ENCODE measurements around the gene GDPD5.

The GDPD5 gene

DNA sequence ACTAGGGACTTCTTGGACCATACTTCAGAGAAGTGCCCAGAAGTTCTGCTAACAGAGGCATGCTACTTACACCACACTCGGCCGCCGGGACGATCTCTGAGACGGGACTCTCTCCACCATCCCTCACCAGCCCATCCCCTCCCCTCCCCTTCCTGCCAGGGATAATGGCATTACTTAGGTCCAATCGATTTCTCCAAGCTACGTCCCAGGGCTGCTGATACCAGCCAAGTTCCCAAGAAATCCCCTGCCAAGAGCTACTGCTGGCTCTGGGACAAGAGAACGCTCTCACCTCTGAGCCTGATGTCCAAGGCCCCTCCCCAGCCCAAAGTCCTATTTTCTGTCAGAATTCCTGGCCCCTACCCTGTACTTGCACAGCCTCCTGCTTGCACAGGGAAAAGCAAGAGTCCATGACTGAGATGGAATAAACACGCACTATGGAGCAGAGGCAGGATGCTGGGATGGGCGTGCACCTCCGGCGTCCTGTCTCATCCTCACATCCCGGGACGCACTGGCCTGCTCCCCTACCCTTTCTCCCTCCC, 42.7 kb downstream of the GDPD5 start:
- no peak for TF ChIP-seq YY1 (IDR thresholded peaks at IDR 0.05; ENCODE audit: insufficient read depth, insufficient read length)
- no peak for TF ChIP-seq SUZ12 (IDR thresholded peaks at IDR 0.05; ENCODE audit: extremely low read depth, insufficient read depth, insufficient read length)
- no peak for TF ChIP-seq ZNF274 (IDR thresholded peaks at IDR 0.05; ENCODE audit: low read depth, low read length)
- no peak for DNase-seq (ENCODE audit: low read depth, low spot score)
- Histone ChIP-seq H3K27me3 (ENCODE audit: insufficient read depth, insufficient read length) (no peaks in the 10 kb centered on the region), H3K4me3 (ENCODE audit: insufficient read length, low read depth) (no peak overlapping the region), H3K9ac (ENCODE audit: insufficient read length, low read depth) (no peak overlapping the region), H3K9me3 (ENCODE audit: insufficient read depth, low read length) (no peaks in the 10 kb centered on the region), H3K4me1 (ENCODE audit: insufficient read depth, insufficient read length) (peaks cover 5% of the 10 kb centered on the region), H3K36me3 (ENCODE audit: insufficient read depth, insufficient read length, low read length) (peaks cover 42% of the 10 kb centered on the region)

- Histone ChIP-seq H3K36me3 (ENCODE audit: insufficient read depth, insufficient read length, low read length) (peaks cover 42% of the 10 kb centered on the region), H3K4me3 (ENCODE audit: insufficient read length, low read depth) (no peak overlapping the region), H3K9me3 (ENCODE audit: insufficient read depth, low read length) (no peaks in the 10 kb centered on the region), H3K4me1 (ENCODE audit: insufficient read depth, insufficient read length) (peaks cover 10% of the 10 kb centered on the region), H3K27me3 (ENCODE audit: insufficient read depth, insufficient read length) (no peaks in the 10 kb centered on the region), H3K9ac (ENCODE audit: insufficient read length, low read depth) (no peak overlapping the region)
- DNase-seq (ENCODE audit: low read depth, low spot score), result no peak
- TF ChIP-seq YY1 (IDR thresholded peaks at IDR 0.05; ENCODE audit: insufficient read depth, insufficient read length), result no peak
- no peak for TF ChIP-seq SUZ12 (IDR thresholded peaks at IDR 0.05; ENCODE audit: extremely low read depth, insufficient read depth, insufficient read length)
- no peak for TF ChIP-seq ZNF274 (IDR thresholded peaks at IDR 0.05; ENCODE audit: low read depth, low read length)
Observed at GRCh38 chr11:75481922-75482606, 43.7 kb downstream of the GDPD5 start.

DNA sequence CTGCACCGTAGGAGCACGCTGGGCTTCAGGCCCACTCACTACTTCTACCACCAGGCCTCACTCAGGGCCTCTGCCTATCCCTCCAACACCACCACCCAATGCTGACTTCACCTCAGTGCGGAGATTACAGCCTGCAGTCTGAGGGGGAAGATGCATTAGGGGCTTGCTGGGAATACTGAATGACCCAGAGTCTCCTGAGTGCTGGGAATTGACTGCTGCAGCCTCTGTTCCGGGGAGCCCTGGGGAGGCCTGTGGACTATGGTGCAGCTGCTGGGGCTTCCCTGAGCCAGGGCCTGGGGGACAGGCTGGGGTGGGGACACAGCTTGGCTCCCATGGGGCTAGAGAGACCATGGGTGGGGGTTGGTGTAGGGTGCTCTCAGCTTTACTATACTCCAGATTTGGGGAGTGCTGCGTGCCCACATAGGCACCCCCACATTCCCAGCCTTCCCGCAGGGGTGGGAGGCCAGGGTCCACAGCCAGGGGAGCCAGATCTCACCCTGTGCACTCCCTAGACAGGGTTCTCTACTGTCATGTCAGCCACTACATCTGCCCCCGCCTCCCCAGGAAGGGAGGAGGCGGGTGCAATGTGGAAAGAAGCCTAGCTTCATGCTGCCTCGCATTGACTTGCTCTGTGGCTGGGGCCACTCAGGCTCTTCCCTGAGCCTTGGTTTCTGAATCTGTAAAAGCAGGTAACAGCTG, 44.4 kb downstream of the GDPD5 start:
- peaks cover 42% of the 10 kb centered on the region for H3K36me3 ChIP-seq (ENCODE audit: insufficient read depth, insufficient read length, low read length)
- TF ChIP-seq SUZ12 (IDR thresholded peaks at IDR 0.05; ENCODE audit: extremely low read depth, insufficient read depth, insufficient read length), result no peak
- no peaks in the 10 kb centered on the region for H3K9me3 ChIP-seq (ENCODE audit: insufficient read depth, low read length)
- peaks cover 10% of the 10 kb centered on the region for H3K4me1 ChIP-seq (ENCODE audit: insufficient read depth, insufficient read length)
- no peak for DNase-seq (ENCODE audit: low read depth, low spot score)
- H3K4me3 ChIP-seq (ENCODE audit: insufficient read length, low read depth), result no peak overlapping the region
- no peaks in the 10 kb centered on the region for H3K27me3 ChIP-seq (ENCODE audit: insufficient read depth, insufficient read length)
- no peak overlapping the region for H3K9ac ChIP-seq (ENCODE audit: insufficient read length, low read depth)

DNA sequence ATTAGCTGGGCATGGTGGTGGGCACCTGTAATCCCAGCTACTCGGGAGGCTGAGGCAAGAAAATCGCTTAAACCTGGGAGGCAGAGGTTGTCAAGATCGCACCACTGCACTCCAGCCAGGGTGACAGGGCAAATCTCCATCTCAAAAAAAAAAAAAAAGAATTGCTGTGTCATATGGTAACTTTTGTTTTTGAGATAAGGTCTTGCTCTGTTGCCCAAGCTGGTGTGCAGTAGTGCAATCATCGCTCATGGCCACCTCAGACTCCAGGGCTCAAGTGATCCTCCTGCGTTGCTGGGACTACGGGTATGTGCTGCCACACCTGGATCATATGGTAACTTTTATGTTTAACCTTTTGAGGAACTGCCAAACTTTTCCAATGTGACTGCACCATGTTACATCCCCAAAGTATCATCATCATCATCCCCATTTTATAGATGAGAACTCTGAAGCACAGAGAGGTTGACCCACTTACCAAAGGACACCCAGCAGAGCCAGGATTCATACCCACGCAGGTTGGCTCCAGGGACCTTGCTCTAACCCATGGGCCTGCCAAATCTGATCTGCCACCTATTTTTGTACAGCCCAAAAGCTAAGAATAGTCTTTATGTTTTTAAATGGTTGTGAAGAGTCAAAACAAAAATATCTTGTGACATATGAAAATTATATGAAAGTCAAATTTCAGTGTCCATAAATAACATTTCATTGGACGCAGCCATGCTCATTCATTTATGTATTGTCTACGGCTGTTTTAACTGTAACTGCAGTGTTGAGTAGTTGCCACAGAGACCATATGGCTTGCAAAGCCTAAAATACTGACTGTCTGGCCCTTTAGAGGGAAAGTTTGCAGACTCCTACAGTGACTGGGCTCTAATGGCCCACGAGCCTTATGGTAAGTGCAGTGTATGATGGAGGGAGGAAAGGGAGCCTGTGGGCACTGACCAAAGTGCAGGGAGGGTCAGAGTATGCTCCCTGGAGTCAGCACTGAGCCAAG, 45.3 kb downstream of the GDPD5 start:
- Histone ChIP-seq H3K4me1 (ENCODE audit: insufficient read depth, insufficient read length) (peaks cover 19% of the 10 kb centered on the region), H3K27me3 (ENCODE audit: insufficient read depth, insufficient read length) (no peaks in the 10 kb centered on the region), H3K36me3 (ENCODE audit: insufficient read depth, insufficient read length, low read length) (peaks cover 41% of the 10 kb centered on the region), H3K4me3 (ENCODE audit: insufficient read length, low read depth) (no peak overlapping the region), H3K9me3 (ENCODE audit: insufficient read depth, low read length) (no peaks in the 10 kb centered on the region), H3K9ac (ENCODE audit: insufficient read length, low read depth) (no peak overlapping the region)
- no peak for TF ChIP-seq YY1 (IDR thresholded peaks at IDR 0.05; ENCODE audit: insufficient read depth, insufficient read length)
- TF ChIP-seq ZNF274 (IDR thresholded peaks at IDR 0.05; ENCODE audit: low read depth, low read length), result no peak
- no peak for TF ChIP-seq SUZ12 (IDR thresholded peaks at IDR 0.05; ENCODE audit: extremely low read depth, insufficient read depth, insufficient read length)
- DNase-seq (ENCODE audit: low read depth, low spot score), result no peak

- TF ChIP-seq ZNF274 (IDR thresholded peaks at IDR 0.05; ENCODE audit: low read depth, low read length), result no peak
- TF ChIP-seq SUZ12 (IDR thresholded peaks at IDR 0.05; ENCODE audit: extremely low read depth, insufficient read depth, insufficient read length), result no peak
- TF ChIP-seq YY1 (IDR thresholded peaks at IDR 0.05; ENCODE audit: insufficient read depth, insufficient read length), result no peak
Observed at GRCh38 chr11:75479597-75480145, 46.1 kb downstream of the GDPD5 start.

GRCh38 chr11:75478783-75479596, 46.8 kb downstream of the GDPD5 start:
- DNase-seq (ENCODE audit: low read depth, low spot score), result no peak
- Histone ChIP-seq H3K4me3 (ENCODE audit: insufficient read length, low read depth) (no peak overlapping the region), H3K9me3 (ENCODE audit: insufficient read depth, low read length) (no peaks in the 10 kb centered on the region), H3K9ac (ENCODE audit: insufficient read length, low read depth) (no peak overlapping the region), H3K36me3 (ENCODE audit: insufficient read depth, insufficient read length, low read length) (peaks cover 45% of the 10 kb centered on the region), H3K4me1 (ENCODE audit: insufficient read depth, insufficient read length) (peaks cover 26% of the 10 kb centered on the region), H3K27me3 (ENCODE audit: insufficient read depth, insufficient read length) (no peaks in the 10 kb centered on the region)
- no peak for TF ChIP-seq SUZ12 (IDR thresholded peaks at IDR 0.05; ENCODE audit: extremely low read depth, insufficient read depth, insufficient read length)
- TF ChIP-seq YY1 (IDR thresholded peaks at IDR 0.05; ENCODE audit: insufficient read depth, insufficient read length), result no peak
- TF ChIP-seq ZNF274 (IDR thresholded peaks at IDR 0.05; ENCODE audit: low read depth, low read length), result no peak

More at GRCh38 chr11:75479597-75480145, 46.1 kb downstream of the GDPD5 start:
- H3K4me3 ChIP-seq (ENCODE audit: insufficient read length, low read depth), result no peak overlapping the region
- no peaks in the 10 kb centered on the region for H3K27me3 ChIP-seq (ENCODE audit: insufficient read depth, insufficient read length)
- no peak overlapping the region for H3K9ac ChIP-seq (ENCODE audit: insufficient read length, low read depth)
- peaks cover 45% of the 10 kb centered on the region for H3K36me3 ChIP-seq (ENCODE audit: insufficient read depth, insufficient read length, low read length)
- peaks cover 22% of the 10 kb centered on the region for H3K4me1 ChIP-seq (ENCODE audit: insufficient read depth, insufficient read length)
- no peak for DNase-seq (ENCODE audit: low read depth, low spot score)
- H3K9me3 ChIP-seq (ENCODE audit: insufficient read depth, low read length), result no peaks in the 10 kb centered on the region

Measured in NT2/D1 (cell line).